Body of pancreas (tissue), 4 donors: ENCODE results near the gene RNF112.

Experiments used
- CTCF ChIP-seq, 7 experiments: fragments of 450-650 bp in 4 of 7; fragments of 200-600 bp in 3 of 7; sonication (generic) in 3 of 7; IDR thresholded peaks; one replicate each; pipeline ENCODE4 v1.5.1; 2016 to 2019; ENCODE audit warnings: antibody characterized with exemption in 7 of 7
- POLR2A ChIP-seq, 3 donors: fragments of 450-650 bp; IDR thresholded peaks; one replicate each; pipeline ENCODE4 v1.6.1; 2016; ENCODE audit warnings: antibody characterized with exemption in 3 of 3, mild to moderate bottlenecking in 2 of 3

- TF ChIP-seq POLR2A (IDR thresholded peaks at IDR 0.05): no peak
- no peak for TF ChIP-seq CTCF (IDR thresholded peaks at IDR 0.05)
Measured at GRCh38 chr17:19381741-19382444, 29.1 kb upstream of the RNF112 start.
